ENCODE results near the gene CDH23. TPM values are rescaled to one million over a fixed set of nuclear protein-coding genes. Genes with fewer than 3 reads are reported as not detected.

The CDH23 gene
- total and polyA plus RNA-seq, 9 of the 15 experiments (the other 6 are each of a cell fraction or from before 2014, with no cell fraction given) = 0.18 to 1.2 (median 0.47) TPM

DNA sequence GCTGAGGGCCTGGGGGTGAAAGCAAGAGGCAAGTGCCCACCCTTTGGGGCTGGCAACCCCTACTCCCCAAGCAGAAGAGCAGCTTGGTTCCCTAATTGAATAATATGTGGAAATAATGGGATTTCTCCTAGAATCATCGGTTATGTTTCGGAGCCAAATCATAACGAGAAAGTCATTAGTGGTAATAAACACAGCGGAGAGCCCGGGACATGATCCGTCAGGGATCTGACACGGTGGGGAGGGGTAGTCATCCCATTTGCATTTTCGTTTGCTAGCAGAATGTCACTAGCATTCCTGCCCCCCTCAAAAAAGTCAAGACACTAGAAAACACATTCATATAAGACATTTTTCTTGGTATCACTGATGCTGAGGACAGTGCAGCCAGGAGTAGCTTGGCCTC is 140.4 kb downstream of the CDH23 start (continued):
- no peak for TF ChIP-seq CHD7 (IDR thresholded peaks at IDR 0.05; ENCODE audit: low read depth, low read length)
- TF ChIP-seq ZFP30 (CRISPR knock-in tag; IDR thresholded peaks at IDR 0.05; ENCODE audit: borderline replicate concordance) = no peak
- no peak for TF ChIP-seq SETDB1 (IDR thresholded peaks at IDR 0.05; ENCODE audit: low read length)
- TF ChIP-seq IRF2 (CRISPR knock-in tag; IDR thresholded peaks at IDR 0.05) = no peak
- TF ChIP-seq CHCHD3 (CRISPR knock-in tag; IDR thresholded peaks at IDR 0.05) = no peak
- TF ChIP-seq SREBF2 (CRISPR knock-in tag; IDR thresholded peaks at IDR 0.05) = no peak
- no peak for TF ChIP-seq YBX1 (IDR thresholded peaks at IDR 0.05)
- TF ChIP-seq ZNF766 (CRISPR knock-in tag; conservative IDR thresholded peaks at IDR 0.05) = no peak
- TF ChIP-seq, protein P1, sequence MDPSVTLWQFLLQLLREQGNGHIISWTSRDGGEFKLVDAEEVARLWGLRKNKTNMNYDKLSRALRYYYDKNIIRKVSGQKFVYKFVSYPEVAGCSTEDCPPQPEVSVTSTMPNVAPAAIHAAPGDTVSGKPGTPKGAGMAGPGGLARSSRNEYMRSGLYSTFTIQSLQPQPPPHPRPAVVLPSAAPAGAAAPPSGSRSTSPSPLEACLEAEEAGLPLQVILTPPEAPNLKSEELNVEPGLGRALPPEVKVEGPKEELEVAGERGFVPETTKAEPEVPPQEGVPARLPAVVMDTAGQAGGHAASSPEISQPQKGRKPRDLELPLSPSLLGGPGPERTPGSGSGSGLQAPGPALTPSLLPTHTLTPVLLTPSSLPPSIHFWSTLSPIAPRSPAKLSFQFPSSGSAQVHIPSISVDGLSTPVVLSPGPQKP (CRISPR knock-in tag; IDR thresholded peaks at IDR 0.05) = no peak
- TF ChIP-seq E2F1 (CRISPR knock-in tag; IDR thresholded peaks at IDR 0.05) = no peak
- no peak for TF ChIP-seq ETV5 (CRISPR knock-in tag; IDR thresholded peaks at IDR 0.05; ENCODE audit: low read depth)
- TF ChIP-seq OTX1 (CRISPR knock-in tag; IDR thresholded peaks at IDR 0.05) = no peak
